HUES48 (cell line): ENCODE measurements around the gene PLEKHA8.

Experiments
- H3K27ac ChIP-seq: one replicate; pipeline ENCODE4 v1.7.0; 2013; ENCODE audit warnings: low read depth, low read length, inconsistent platforms
- H3K27me3 ChIP-seq: 2 replicates; pipeline ENCODE4 v1.6.1; 2013; ENCODE audit warnings: mild to moderate bottlenecking, low read length; ENCODE audit not compliant: control insufficient read depth, insufficient read depth
- H3K36me3 ChIP-seq: 2 replicates; pipeline ENCODE4 v1.6.1; 2013; ENCODE audit warnings: low read length; ENCODE audit not compliant: control insufficient read depth, insufficient read depth
- H3K4me1 ChIP-seq: 2 replicates; pipeline ENCODE4 v1.6.1; 2013; ENCODE audit warnings: mild to moderate bottlenecking, low read length; ENCODE audit not compliant: control insufficient read depth, insufficient read depth
- H3K4me3 ChIP-seq: 2 replicates; pipeline ENCODE4 v1.5.1; 2013; ENCODE audit warnings: mild to moderate bottlenecking, low read depth, low read length
- H3K9ac ChIP-seq: 2 replicates; pipeline ENCODE4 v1.6.1; 2013; ENCODE audit warnings: mild to moderate bottlenecking, low read depth, low read length, moderate library complexity
- H3K9me3 ChIP-seq: 2 replicates; pipeline ENCODE4 v1.6.1; 2013; ENCODE audit warnings: low read length; ENCODE audit not compliant: control insufficient read depth, insufficient read depth

Gene PLEKHA8

GRCh38 chr7:30177965-30178364, 149.8 kb downstream of the PLEKHA8 start:
- Histone ChIP-seq H3K9ac (no peak overlapping the region), H3K27ac (no peak overlapping the region), H3K4me3 (no peak overlapping the region), H3K27me3 (no peaks in the 10 kb centered on the region), H3K36me3 (no peaks in the 10 kb centered on the region), H3K9me3 (no peaks in the 10 kb centered on the region), H3K4me1 (peaks cover 2% of the 10 kb centered on the region; the same call in 1 of the 2 replicates)

DNA sequence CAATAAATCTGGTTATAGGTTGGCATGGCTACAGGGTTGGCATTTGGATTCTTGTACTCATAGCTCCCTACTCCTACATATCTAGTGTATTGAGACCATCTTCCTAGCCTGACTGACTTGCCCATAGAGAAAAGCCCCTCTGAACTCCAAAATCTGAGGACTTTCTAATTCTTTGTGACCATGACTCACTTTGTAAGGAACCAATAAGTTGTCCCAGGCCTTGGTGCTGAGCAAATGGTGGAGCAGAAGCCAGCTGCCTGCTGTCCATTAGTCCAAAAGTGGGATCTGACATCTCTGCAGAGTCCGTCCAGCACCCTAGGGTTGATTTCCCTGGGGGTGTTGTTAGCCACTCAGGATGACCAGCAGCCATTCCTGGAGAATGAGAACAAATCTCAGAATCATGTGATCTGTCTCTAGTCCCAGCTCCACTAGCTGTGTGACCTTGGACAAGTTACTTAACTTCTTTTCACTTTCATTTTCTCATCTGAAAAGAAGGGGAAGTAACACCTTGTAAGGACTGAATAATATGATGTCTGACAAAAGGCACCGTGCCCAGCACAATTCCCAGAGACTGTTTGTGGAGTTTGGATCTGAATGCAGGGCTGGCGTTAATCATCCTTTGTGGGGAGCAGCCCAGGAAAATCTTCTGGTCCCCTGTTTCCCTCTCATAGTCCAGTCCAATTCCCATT, 150.7 kb downstream of the PLEKHA8 start:
- no peaks in the 10 kb centered on the region for H3K9me3 ChIP-seq
- no peak overlapping the region for H3K4me3 ChIP-seq
- H3K27ac ChIP-seq, result no peak overlapping the region
- no peaks in the 10 kb centered on the region for H3K36me3 ChIP-seq
- no peak overlapping the region for H3K9ac ChIP-seq
- H3K4me1 ChIP-seq, result no peaks in the 10 kb centered on the region; the same call in 1 of the 2 replicates
- H3K27me3 ChIP-seq, result no peaks in the 10 kb centered on the region
